GM21423 (cell line): ENCODE data around the gene NRIP3.
"Not testable (repeated sequence)": the region's sequence is repeated elsewhere in the genome, so short reads cannot be mapped to it uniquely, and the experiment has no call there.

Experiments
- ATAC-seq: cut with Tn5 transposase; IDR thresholded peaks from one replicate; pipeline ENCODE4 v1.9.1; 2021; ENCODE audit warnings: mild to moderate bottlenecking, moderate library complexity; ENCODE audit not compliant: unreplicated experiment

The NRIP3 gene

DNA sequence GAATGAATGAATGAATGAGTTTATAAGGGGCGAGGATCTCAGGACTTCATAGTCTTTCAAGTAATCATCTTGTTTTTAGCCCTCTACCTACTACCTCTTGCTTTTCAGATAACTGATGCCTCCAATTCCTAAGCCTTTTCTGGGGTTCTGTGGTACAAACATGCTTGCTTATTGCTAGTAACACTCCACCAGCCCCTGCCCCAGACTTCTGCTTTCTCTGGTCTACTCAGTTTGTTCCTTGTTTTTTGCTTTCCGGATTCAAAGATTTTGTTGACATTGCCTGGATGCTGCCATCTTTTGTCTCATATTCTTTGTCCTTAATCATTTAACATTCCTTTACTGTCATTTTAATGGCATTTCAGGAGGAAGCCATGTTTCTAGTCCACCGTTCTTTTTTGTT is 30.7 kb downstream of the NRIP3 start:
- no peak for ATAC-seq

DNA sequence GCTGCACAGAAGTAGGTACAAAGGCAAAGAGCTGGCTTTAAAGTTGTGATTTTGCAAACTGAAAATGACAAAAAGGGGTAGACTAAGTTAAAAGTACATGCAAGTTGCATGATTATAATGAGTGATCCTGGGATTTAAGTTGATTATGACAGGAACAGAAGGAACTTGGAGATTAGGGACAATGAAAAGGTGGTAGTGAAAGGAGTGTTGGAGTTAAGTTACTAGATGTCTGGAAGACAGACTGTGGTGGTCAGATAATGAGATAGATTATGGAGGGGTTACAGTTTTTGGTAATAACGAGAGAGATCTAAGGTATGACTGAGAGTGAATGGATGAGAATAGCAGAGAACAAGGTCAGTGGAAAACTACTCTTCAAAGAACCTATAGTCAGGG is 31.9 kb downstream of the NRIP3 start:
- ATAC-seq: no peak

DNA sequence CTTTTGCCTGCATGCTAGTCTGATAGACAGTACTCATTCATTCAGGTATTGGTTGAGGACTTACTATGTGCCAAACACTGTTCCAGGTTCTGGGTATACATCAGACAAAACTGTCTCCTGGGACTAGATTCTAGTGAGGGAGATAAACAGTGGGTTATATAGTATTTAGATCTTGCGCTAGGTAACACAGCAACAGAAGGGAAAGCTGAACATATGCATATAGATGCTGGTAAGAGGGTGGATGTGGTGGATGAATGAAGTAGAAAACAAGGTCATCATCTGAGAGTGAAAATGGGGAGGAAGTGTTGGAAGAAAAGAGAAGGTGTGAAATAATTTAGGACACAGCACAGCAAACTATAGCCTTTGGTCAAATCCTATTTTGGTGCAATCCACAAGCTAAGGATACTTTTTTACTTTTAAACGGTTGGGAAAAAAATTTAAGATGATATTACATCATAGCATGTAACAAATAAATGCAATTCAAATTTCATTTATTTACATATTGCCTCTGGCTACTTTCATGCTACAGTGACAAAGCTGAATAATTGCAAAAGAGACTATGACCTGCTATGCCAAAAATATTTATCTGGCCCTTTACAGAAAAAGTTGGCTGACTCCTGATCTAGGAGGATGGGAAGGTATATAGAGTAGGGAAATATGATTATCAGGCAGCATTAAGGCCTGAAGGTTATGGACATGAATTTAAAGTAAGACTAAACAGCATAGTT is 32.4 kb downstream of the NRIP3 start:
- no peak for ATAC-seq

- ATAC-seq: no peak
Measured at GRCh38 chr11:8967184-8967583, 36.6 kb downstream of the NRIP3 start.

DNA sequence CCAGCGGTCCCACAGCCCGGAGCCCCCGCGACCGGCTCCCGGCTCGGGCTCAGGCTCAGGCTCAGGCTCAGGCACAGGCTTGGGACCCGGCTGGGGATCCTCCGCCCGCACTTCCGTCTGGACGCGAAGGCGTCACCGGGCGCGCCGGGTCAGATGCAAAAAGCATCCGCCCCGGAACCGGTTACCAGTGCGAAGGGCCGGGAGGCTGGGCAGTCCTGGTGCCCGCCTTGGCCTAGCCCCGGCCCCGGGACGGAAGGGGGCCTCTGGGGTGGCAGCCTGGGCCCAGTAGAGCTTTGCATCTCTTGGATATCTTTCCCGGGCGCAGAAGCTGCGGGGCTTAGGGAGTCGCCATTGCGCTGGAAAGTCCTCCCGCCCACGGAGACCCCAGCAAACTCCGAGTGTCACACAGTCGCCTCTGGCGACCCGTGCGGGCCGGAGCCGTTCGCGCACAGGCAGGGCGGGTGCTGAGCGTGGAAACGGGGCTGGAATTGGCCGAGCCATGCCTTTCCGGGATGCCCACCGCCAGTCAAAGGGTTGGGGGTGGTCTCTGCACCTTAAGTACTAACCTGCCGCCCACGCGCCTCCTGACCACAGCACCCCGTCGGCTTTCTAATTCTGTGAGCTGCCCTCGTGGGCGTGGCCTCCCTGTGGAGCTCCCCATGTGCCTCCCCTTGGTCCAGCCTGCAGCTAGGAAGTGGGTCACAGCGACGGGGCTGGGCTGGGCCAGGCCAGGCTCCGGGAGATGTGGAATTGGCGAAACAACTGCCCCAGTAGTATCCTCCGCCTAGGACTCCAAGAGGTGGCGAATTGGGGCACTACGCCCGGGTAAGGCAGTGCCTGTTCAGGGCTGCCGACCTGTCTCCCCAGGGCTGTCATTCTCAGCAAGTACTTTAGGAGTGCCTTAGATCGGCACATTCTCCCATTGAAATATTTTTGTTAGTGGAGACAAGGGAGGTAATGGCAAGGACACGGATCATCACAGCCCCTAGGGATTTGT is 39.2 kb downstream of the NRIP3 start, which contains the start of gene TMEM9B:
Gene TMEM9B, minus strand, starts transcription at position 119 of the 997 bp plus-strand sequence. CDS start 129 bp downstream, outside the sequence.
- ATAC-seq: peak; percentile 79

GRCh38 chr11:8963569-8964323 is 40.1 kb downstream of the NRIP3 start:
- ATAC-seq: peak; percentile 67

- no peak for ATAC-seq
Measured at GRCh38 chr11:8962841-8963240, 41.0 kb downstream of the NRIP3 start.

GRCh38 chr11:8961401-8961800 is 42.4 kb downstream of the NRIP3 start:
- no peak for ATAC-seq

DNA sequence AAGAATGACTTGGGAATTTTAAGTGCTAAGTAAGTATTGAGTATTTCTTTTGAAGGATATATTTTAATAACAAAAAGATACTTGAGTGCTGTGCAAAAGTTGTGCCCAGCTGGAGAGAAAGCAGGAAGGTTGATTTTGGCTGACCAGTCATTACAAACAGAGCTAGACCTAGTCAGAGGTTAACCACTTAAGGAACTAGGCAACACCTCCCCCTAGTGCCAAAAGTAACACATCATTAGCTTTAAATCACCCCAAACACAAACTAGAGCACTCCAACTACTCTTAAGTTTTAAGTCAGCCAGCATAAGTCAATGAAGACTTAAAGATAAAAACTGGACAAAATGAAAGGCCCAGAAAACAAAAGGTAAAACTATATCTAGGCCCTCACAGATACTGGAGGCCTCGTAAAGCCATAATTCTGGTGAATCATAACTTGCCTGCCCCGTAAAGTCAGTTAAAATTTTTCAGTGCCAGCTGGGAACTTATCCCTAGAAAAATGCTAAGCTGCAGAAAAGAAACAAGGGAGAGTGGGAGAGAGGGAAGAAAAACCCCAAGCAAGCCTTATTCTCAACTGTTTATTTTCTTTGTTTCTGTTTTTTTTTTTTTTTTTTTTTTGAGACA is 44.1 kb downstream of the NRIP3 start:
- no peak for ATAC-seq

GRCh38 chr11:8956860-8957259 is 46.9 kb downstream of the NRIP3 start:
- ATAC-seq: no peak

DNA sequence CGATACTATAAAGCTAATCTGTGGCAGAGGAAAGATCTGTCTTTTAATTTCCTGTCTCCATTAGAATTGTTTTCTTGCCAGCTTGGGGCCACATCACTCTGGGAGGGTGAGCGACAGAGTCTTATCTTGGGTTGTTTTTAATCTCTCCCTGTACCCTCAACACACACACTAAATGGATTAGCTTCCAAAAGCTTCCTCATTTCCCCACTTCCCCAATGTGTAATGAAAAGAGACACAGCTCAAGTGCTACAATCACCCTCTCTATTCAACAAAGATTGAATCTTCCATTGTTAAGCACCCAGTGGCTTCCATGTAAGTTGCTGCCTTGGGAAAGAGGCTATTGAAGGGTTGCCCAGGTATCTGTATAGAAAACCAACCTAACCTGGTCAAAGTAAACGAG is 54.9 kb downstream of the NRIP3 start:
- no peak for ATAC-seq

DNA sequence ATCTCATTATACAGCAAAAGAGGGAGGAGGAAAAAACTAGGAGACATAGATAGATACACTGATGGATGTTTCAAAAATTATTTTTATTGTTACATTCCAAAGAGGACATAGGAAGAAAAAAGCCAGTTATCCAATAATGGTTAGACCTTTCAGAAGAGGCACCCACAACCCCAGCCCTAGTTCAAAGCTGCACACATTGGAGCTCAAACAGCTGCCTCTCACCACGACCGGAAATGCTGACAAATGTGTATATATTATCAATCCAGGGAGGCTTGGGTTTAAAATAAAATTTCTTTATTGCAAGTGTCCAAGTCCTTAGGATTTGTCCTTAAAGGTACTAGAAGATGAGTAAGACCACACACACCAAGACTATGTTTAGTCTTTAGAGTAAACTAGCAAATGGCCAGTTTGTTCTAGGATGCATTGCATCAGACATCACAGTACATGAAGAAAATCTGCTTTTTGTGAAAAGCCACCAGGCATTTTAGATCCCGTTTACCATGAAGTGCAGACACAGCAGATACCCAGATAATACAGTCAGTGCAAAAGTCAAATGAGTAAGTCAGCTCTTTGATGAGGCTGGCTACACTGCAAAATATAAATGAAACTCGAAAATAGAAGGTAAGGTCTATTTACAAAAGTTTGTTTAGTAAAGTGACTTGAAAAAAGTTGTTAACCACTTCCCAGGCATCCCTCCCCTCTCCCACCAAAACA is 56.4 kb downstream of the NRIP3 start:
- ATAC-seq: no peak

- ATAC-seq: no peak
Measured at GRCh38 chr11:8942518-8943066, 61.2 kb downstream of the NRIP3 start, which contains the start of gene ASCL3. ASCL3 (minus strand) TSS chr11:8943016; CDS start chr11:8938161, 4,855 bp downstream.

DNA sequence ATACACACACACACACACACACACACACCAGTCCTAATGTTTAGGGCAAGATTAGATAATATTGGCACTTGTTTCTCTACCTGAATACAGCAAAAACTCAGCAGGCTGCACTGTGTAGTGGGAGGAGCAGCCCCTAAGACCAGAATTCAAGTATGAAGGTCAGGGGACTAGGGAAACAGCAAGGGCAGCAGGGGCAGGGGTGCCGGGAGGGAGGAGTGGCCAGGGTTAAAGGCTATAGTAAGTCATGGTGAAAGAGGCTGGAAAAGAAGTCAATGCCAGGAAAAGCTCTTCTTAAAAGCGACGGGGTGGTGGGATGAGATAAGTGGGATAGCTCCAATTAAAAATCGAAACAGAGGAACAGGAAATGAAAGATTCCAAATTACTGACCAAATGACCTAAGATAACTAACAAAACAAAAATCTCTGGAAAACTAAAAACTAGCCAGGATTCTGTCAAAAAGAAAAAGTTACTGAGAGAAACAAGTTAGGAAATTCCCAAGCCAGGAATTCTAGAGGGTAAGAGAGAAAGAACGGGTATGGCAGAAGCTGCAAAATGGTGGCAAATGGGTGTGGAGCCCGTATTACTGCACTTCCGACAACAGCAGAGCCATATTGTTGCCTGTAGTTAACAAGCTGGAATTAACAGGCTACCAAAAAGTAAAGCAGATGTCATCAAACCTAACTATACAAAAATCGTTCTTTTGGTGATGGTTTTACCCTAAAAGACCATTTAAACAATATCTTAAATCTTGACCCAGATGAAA is 62.3 kb downstream of the NRIP3 start:
- no peak for ATAC-seq

GRCh38 chr11:8937659-8938058 is 66.1 kb downstream of the NRIP3 start:
- no peak for ATAC-seq

DNA sequence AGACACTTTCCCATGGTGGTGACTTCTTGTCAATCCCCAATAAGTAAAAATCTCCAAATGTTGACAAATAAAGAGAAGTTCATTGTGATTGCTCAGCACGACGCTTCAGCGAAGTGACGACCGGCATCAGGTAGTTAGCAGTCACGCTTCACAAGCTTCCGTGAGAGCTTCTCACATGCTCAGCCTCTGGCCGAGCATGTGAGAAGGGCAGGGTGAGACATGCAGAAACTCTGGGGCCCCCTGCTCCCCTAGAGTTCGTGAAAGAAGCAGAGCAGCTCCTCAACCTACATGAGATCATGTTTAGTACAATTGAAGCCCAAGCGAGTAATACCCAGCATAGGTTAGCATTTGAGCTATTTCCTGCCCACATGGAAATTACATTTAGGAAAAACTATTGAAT is 66.6 kb downstream of the NRIP3 start:
- ATAC-seq: no peak

GRCh38 chr11:8935789-8936188 is 68.0 kb downstream of the NRIP3 start:
- ATAC-seq: not testable (repeated sequence)

- no peak for ATAC-seq
Measured at GRCh38 chr11:8934742-8935488, 68.9 kb downstream of the NRIP3 start.
